GM20431 (cell line): ENCODE results near the gene DDR1.
"Not testable (repeated sequence)": the region's sequence is repeated elsewhere in the genome, so short reads cannot be mapped to it uniquely, and the experiment has no call there.

Experiments used
- in situ Hi-C: fragments of 300-500 bp; cut with MseI, MboI; formaldehyde crosslinking; loops from one replicate; pipeline ENCODE4 v1.15.0; 2020; ENCODE audit warnings: low sequenced_read_pairs; ENCODE audit not compliant: unreplicated experiment

The DDR1 gene

GRCh38 chr6:30890646-30891449, 6.5 kb downstream of the DDR1 start:
- in situ Hi-C loops, result no loop called here

- in situ Hi-C loops, result no loop called here
These were observed 7.1 kb downstream of the DDR1 start for GRCh38 chr6:30891450-30891723.

- in situ Hi-C loops, result no loop called here
These were observed 7.7 kb downstream of the DDR1 start for GRCh38 chr6:30891816-30892538.

GRCh38 chr6:30893001-30893591, 8.8 kb downstream of the DDR1 start:
- in situ Hi-C loops, result no loop called here

GRCh38 chr6:30893666-30894065, 9.3 kb downstream of the DDR1 start:
- in situ Hi-C loops, result no loop called here

GRCh38 chr6:30894381-30894780, 10.1 kb downstream of the DDR1 start:
- in situ Hi-C loops, result no loop called here

- in situ Hi-C loops, result no loop called here
These were observed 10.6 kb downstream of the DDR1 start for GRCh38 chr6:30894935-30895334.

GRCh38 chr6:30895343-30895742, 11.0 kb downstream of the DDR1 start:
- in situ Hi-C loops, result no loop called here

- in situ Hi-C loops, result no loop called here
These were observed 12.2 kb downstream of the DDR1 start for GRCh38 chr6:30896541-30896940.

- in situ Hi-C loops, result no loop called here
These were observed 13.6 kb downstream of the DDR1 start for GRCh38 chr6:30897882-30898281.

GRCh38 chr6:30898750-30899360, 14.5 kb downstream of the DDR1 start:
- in situ Hi-C loops, result no loop called here

- in situ Hi-C loops, result no loop called here
These were observed 16.6 kb downstream of the DDR1 start for GRCh38 chr6:30900863-30901417.

- in situ Hi-C loops, result no loop called here
These were observed 17.1 kb downstream of the DDR1 start for GRCh38 chr6:30901436-30901835.

GRCh38 chr6:30902196-30902595, 17.9 kb downstream of the DDR1 start:
- in situ Hi-C loops, result not testable (repeated sequence)

- in situ Hi-C loops, result no loop called here
These were observed 18.4 kb downstream of the DDR1 start for GRCh38 chr6:30902709-30903108.

- in situ Hi-C loops, result no loop called here
These were observed 18.9 kb downstream of the DDR1 start for GRCh38 chr6:30903236-30903635.

- in situ Hi-C loops, result not testable (repeated sequence)
These were observed 23.0 kb downstream of the DDR1 start for GRCh38 chr6:30907290-30907757.

- in situ Hi-C loops, result no loop called here
These were observed 23.7 kb downstream of the DDR1 start, which contains the start of gene GTF2H4 for GRCh38 chr6:30907758-30908591. Gene GTF2H4, plus strand, starts transcription at chr6:30908207.

GRCh38 chr6:30908700-30909099, 24.4 kb downstream of the DDR1 start:
- in situ Hi-C loops, result no loop called here

- in situ Hi-C loops, result not testable (repeated sequence)
These were observed 26.2 kb downstream of the DDR1 start for GRCh38 chr6:30910473-30910872.
